Hematopoietic multipotent progenitor cell treated with erythropoietin and hydrocortisone succinate and interleukin-3 and kit ligand, for 6 days (in vitro differentiated cells): ENCODE results near the gene DDT.
A peak's percentile ranks its signal among the peaks of the same experiment; 100 is the strongest.
"Not testable (repeated sequence)": the region's sequence is repeated elsewhere in the genome, so short reads cannot be mapped to it uniquely, and the experiment has no call there.

Experiments
- DNase-seq: peaks from one replicate; pipeline ENCODE4 v3.0.0-alpha.2; 2015

Gene DDT

DNA sequence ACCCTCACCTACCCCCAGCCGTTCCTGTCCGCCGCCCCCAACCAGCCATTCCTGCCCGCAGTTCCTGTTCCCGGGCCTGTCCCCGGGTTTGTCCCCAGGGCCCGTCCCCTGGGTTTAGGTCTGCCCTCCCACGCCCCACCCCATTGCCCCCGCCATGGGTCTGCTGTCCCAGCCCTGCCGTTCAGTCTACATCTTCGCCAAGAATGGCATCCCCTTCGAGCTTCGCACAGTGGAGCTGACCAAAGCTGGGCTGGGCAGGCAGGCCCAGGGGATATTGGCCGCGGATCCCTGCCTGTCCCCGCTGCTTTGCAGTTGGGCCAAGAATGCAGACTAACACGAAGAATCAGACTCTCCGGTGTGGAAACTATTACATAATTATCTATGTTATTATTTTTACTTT is 24.5 kb downstream of the DDT start:
- not testable (repeated sequence) for DNase-seq

DNA sequence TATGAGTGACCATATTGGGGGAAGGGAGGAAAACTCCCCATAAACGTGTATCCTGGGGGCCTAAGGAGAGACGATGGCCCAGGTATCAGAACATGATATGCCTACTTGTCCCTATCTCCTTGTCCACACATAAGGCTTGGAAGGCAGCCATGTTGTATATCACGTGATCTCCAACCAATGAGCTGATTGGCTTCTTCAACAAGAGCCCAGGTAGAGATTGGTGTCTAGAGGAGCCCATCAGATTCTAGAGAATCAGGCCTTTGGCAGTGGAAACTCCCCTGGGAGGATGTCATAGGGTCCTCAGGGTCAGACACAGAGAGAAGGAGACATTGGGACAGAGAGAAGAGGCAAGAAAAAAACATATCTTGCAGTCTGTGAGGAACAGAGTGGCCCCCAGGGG is 26.9 kb downstream of the DDT start:
- DNase-seq, result peak; percentile 72

GRCh38 chr22:23940166-23940565 is 34.1 kb downstream of the DDT start:
- DNase-seq, result not testable (repeated sequence)

- no peak for DNase-seq
Measured at GRCh38 chr22:23939017-23939357, 35.3 kb downstream of the DDT start.

DNA sequence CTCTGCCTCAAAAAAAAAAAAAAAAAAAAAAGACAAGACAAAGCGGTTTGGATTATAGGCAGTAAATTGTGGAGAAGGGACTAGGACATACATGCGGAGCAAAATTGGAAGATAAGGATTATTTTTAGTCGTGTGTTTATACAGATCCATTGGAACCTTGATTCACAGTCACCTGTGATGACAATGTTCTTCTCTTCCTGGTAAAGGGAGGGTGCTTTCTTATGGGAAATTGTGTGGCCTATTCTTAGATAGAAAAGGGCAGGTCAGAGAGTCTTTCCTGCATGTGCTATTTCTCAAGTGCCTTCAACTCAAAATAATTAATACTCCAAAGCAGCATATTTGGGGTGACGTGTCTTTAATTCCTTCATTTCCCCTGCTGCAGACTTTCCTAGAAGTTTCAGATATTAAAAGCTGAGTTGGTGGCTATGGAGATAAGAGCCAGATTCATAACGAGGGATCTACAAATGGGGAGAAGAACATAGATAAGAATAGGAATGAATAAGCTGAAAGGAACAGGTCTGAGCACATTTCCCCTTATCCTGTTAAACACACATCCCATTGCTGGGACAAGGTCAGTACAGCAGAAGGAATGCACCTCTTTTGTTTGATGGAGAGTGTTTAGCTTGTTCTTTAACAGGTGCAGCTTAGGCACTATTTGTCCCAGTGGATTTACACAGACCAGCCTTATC is 35.8 kb downstream of the DDT start:
- DNase-seq, result peak; percentile 56

- DNase-seq, result no peak
Measured at GRCh38 chr22:23926561-23926960, 47.7 kb downstream of the DDT start.

- DNase-seq, result no peak
Measured at GRCh38 chr22:23925020-23925606, 49.1 kb downstream of the DDT start.

DNA sequence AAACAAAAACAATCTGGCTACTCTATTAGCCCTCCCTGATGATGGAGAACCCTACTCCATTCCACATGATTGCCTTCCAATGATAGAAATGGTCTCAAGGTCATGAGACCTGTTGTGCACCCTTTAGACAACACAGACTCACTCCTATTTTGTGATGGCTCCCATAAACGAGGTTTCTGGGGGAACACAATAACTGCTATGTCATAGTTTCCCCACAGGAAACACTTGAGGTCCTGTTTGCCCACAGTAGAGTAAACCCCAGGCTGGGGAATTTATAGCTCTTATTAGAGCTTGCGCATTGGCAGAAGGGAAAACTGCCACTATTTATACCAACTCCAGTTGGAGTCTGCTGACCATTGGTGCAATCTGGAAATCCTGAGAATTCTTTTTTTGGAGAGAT is 51.3 kb downstream of the DDT start:
- no peak for DNase-seq

DNA sequence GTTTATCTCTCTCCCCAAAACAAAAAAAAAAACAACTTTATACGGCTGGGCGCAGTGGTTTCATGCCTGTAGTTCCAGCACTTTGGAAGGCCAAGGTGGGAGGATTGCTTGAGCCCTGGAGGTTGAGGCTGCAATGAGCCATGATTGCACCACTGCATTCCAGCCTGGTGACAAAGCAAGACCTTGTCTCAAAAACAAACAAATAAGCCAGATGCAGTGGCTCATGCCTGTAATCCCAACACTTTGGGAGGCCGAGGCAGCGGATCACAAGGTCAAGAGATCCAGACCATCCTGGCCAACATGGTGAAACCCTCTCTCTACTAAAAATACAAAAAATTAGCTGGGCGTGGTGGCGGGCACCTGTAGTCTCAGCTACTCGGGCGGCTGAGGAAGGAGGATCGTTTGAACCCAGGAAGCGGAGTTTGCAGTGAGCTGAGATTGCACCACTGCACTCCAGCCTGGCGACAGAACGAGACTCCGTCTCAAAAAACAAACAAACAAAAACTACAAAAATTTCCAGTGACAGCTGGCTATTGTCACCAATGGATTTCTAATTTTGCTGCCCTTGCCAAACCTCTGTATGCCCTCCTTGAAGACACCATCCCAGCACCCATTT is 52.5 kb downstream of the DDT start:
- not testable (repeated sequence) for DNase-seq
